Measurements from ENCODE around the gene CCNH. TPM values are rescaled to one million over a fixed set of nuclear protein-coding genes. Genes with fewer than 3 reads are reported as not detected.
A peak's percentile ranks its signal among the peaks of the same experiment; 100 is the strongest.

CCNH gene
- total RNA-seq (ENCODE audit: unreplicated experiment) = 33.9 TPM
- long read RNA-seq, transcript CCNH-201 (9 exons, 1,378 nt) = major isoform, 19 of 29 reads
- long read RNA-seq, partial matches to known transcripts = 1 of 29 reads
- long read RNA-seq, other reads (novel, unspliced or antisense) = 7 of 29 reads

GRCh38 chr5:87412630-87413342, at the start of gene CCNH:
TSS of gene CCNH (minus strand) at chr5:87412930. CDS start at chr5:87412794, 136 bp downstream.
- peak within 1 kb of the TSS; percentile 96 for H3K4me3 Mint-ChIP-seq (ENCODE audit: unreplicated experiment)

DNA sequence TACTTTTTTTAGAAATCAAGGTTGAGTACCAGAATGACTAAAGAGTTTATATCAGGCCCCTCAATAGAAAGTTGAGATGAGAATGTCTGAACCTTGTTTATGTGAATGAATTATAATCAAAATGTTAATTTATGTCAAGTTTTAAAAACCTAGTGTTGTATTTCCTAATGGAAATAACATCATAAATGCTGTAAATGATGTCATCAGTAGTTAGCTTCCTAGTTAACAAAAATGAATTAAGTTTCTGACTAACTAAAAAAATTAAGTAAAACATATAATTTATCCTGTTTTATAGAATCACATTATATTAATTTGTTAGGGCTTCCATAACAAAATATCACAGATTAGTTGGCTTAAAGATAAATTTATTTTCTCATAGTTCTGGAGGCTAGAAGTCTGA, 45.0 kb upstream of the CCNH start:
- no peaks in the 10 kb centered on the region for H3K9me3 Mint-ChIP-seq (ENCODE audit: unreplicated experiment)
- H3K27ac Mint-ChIP-seq (ENCODE audit: unreplicated experiment) = no peak overlapping the region
- TF ChIP-seq CTCF (IDR thresholded peaks at IDR 0.05; ENCODE audit: unreplicated experiment) = no peak
- H3K4me1 Mint-ChIP-seq (ENCODE audit: unreplicated experiment) = no peaks in the 10 kb centered on the region
- H3K4me3 Mint-ChIP-seq (ENCODE audit: unreplicated experiment) = no peak overlapping the region
- no peaks in the 10 kb centered on the region for H3K36me3 Mint-ChIP-seq (ENCODE audit: low read depth, unreplicated experiment)
- no peak for DNase-seq (ENCODE audit: low spot score)
- H3K27me3 Mint-ChIP-seq (ENCODE audit: unreplicated experiment) = no peaks in the 10 kb centered on the region

More at GRCh38 chr5:87412630-87413342, at the start of gene CCNH:
- Mint-ChIP-seq H3K27ac (ENCODE audit: unreplicated experiment) (peak within 1 kb of the TSS; percentile 93), H3K36me3 (ENCODE audit: low read depth, unreplicated experiment) (peaks cover 20% of the 10 kb centered on the region), H3K4me1 (ENCODE audit: unreplicated experiment) (peaks cover 24% of the 10 kb centered on the region), H3K9me3 (ENCODE audit: unreplicated experiment) (no peaks in the 10 kb centered on the region), H3K27me3 (ENCODE audit: unreplicated experiment) (peaks cover 2% of the 10 kb centered on the region)
- no peak for TF ChIP-seq CTCF (IDR thresholded peaks at IDR 0.05; ENCODE audit: unreplicated experiment)
- DNase-seq (ENCODE audit: low spot score) = peak; percentile 93

- no peak for DNase-seq (ENCODE audit: low spot score)
- Mint-ChIP-seq H3K27me3 (ENCODE audit: unreplicated experiment) (no peaks in the 10 kb centered on the region), H3K4me3 (ENCODE audit: unreplicated experiment) (no peak overlapping the region), H3K9me3 (ENCODE audit: unreplicated experiment) (no peaks in the 10 kb centered on the region), H3K27ac (ENCODE audit: unreplicated experiment) (no peak overlapping the region), H3K4me1 (ENCODE audit: unreplicated experiment) (no peaks in the 10 kb centered on the region), H3K36me3 (ENCODE audit: low read depth, unreplicated experiment) (no peaks in the 10 kb centered on the region)
- no peak for TF ChIP-seq CTCF (IDR thresholded peaks at IDR 0.05; ENCODE audit: unreplicated experiment)
These were observed 41.1 kb upstream of the CCNH start for GRCh38 chr5:87453801-87454200.

DNA sequence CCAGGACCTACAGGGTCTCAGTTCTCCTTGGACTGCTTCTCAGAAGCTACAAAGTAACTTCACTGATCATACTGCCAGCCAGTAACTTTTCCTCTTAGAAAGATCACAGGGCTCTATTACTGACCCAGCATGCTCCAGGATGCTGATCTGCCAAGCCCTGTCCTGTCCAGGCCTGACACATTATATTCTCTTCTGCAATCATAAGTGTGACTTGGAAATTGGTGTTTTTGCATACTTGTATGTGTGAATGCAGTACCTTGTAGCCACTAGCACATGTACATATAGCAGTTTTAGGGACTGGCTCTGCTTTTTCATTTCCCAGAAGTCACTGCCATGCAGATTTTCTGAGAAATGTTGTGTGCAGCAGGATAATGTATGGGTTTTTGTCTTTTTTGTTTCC, 40.1 kb upstream of the CCNH start:
- H3K27me3 Mint-ChIP-seq (ENCODE audit: unreplicated experiment) = no peaks in the 10 kb centered on the region
- no peak overlapping the region for H3K27ac Mint-ChIP-seq (ENCODE audit: unreplicated experiment)
- TF ChIP-seq CTCF (IDR thresholded peaks at IDR 0.05; ENCODE audit: unreplicated experiment) = no peak
- H3K4me3 Mint-ChIP-seq (ENCODE audit: unreplicated experiment) = no peak overlapping the region
- no peaks in the 10 kb centered on the region for H3K4me1 Mint-ChIP-seq (ENCODE audit: unreplicated experiment)
- H3K36me3 Mint-ChIP-seq (ENCODE audit: low read depth, unreplicated experiment) = no peaks in the 10 kb centered on the region
- H3K9me3 Mint-ChIP-seq (ENCODE audit: unreplicated experiment) = no peaks in the 10 kb centered on the region
- no peak for DNase-seq (ENCODE audit: low spot score)

DNA sequence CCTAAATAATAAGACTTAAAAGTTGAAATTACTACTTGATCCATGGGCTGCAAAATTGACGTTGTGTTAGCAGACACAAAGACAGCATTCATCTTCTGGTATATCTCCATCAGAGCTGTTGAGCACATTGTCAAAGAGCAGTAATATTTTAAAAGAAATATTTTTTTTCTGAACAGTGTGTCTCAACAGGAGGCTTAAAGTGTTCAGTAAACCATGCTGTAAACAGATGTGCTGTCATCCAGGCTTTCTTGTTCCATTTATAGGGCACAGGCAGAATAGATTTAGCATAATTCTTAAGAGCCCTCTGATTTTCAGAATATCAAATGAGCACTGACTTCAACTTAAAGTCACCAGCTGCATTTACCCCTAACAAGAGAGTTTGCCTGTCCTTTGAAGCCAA, 29.7 kb upstream of the CCNH start:
- Mint-ChIP-seq H3K36me3 (ENCODE audit: low read depth, unreplicated experiment) (no peaks in the 10 kb centered on the region), H3K9me3 (ENCODE audit: unreplicated experiment) (no peaks in the 10 kb centered on the region), H3K27me3 (ENCODE audit: unreplicated experiment) (no peaks in the 10 kb centered on the region), H3K4me1 (ENCODE audit: unreplicated experiment) (no peaks in the 10 kb centered on the region), H3K4me3 (ENCODE audit: unreplicated experiment) (no peak overlapping the region), H3K27ac (ENCODE audit: unreplicated experiment) (no peak overlapping the region)
- no peak for TF ChIP-seq CTCF (IDR thresholded peaks at IDR 0.05; ENCODE audit: unreplicated experiment)
- DNase-seq (ENCODE audit: low spot score) = no peak
